GM04503 (cell line): ENCODE data around the gene MLLT10.

Experiments
- DNase-seq: peaks from one replicate; pipeline ENCODE4 v3.0.0-alpha.2; 2012; ENCODE audit warnings: low read depth

Gene MLLT10

GRCh38 chr10:21638681-21639080, 104.6 kb downstream of the MLLT10 start:
- no peak for DNase-seq

- no peak for DNase-seq
These were observed 114.0 kb downstream of the MLLT10 start for GRCh38 chr10:21648040-21648439.

- no peak for DNase-seq
These were observed 115.4 kb downstream of the MLLT10 start for GRCh38 chr10:21649454-21649872.

GRCh38 chr10:21650353-21650752, 116.3 kb downstream of the MLLT10 start:
- no peak for DNase-seq

GRCh38 chr10:21655236-21655635, 121.2 kb downstream of the MLLT10 start:
- DNase-seq, result no peak

GRCh38 chr10:21655687-21656086, 121.7 kb downstream of the MLLT10 start:
- no peak for DNase-seq

DNA sequence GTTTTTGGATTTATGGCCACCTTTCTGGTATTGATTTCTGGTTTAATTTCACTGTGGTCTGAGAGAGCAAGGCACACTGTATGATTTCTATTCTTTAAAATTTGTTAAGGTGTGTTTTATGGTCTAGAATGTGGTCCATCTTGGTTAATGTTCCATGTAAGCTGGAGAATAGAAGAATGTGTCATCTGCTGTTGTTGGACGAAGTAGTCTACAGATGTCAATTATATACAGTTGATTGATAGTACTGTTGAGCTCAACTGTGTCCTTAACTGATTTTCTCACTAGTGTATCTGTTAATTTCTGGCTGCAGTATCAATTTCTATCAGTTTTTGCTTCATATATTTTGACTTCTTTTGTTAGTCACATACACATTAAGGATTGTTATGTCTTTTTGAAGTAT, 127.1 kb downstream of the MLLT10 start:
- no peak for DNase-seq

DNA sequence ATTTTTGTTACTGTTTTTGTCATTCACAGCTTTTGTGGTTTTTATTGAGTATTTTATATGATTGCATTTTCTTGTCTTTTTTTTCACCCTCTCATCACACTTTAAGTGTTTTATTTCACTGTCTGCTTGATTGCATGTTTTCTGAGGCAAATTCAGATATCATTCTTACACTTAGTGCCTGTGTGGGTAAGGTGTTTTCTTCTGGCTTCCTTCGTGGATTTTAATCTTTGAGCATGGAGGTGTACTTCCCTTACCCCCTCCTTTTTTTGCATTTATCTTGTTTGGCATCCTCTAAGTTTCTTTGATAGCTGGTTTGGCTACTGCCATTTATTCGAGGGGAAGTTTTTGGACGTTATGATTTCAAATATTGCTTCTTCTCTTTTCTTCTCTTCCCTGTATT, 127.9 kb downstream of the MLLT10 start:
- no peak for DNase-seq

- DNase-seq, result no peak
These were observed 128.6 kb downstream of the MLLT10 start for GRCh38 chr10:21662635-21663034.

GRCh38 chr10:21668831-21669230, 134.8 kb downstream of the MLLT10 start:
- no peak for DNase-seq

GRCh38 chr10:21670391-21670790, 136.4 kb downstream of the MLLT10 start:
- no peak for DNase-seq

DNA sequence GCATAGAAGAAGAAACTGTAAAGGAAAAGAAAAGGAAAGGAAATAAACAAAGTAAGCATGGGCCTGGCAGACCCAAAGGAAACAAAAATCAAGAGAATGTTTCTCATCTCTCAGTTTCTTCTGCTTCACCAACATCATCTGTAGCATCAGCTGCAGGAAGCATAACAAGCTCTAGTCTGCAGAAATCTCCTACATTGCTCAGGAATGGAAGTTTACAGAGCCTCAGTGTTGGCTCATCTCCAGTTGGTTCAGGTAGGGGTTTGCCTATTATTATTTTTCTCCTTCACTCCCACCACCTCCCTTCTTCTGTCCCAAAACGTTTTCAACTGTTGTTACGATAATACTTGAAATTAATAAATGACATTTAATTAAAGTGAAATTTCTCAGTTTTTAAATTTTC, 139.6 kb downstream of the MLLT10 start:
- no peak for DNase-seq

DNA sequence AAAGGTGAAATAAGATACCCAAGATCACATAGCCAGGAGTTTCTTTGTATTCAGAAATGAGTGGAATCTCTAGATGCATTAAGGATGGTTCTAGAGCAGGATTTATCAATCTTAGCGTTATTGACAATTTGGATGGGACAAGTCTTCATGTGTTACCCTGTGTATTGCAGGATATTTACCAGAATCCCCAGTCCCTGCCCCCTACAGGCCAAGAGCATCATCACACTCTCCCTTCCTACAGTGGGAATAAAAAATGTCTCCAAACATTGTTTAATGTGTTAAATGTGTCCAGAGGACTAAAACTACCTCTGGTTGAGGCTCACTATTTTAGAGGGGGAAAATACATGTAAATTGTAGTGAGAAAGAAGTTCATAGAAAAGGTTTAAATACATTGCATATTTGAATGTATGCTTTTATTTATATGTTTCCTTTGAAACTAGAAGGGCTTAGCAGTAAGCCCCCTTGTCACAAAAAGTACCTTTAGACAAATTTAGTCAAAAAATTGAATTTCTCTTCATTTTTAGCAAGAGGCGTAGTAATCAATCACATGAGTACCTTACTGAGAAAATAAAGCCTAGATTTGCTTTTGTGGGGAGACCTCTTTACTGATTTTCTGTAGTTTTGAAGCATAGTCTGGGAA, 141.2 kb downstream of the MLLT10 start:
- no peak for DNase-seq

- DNase-seq, result no peak
These were observed 143.5 kb downstream of the MLLT10 start for GRCh38 chr10:21677551-21677950.

GRCh38 chr10:21681156-21681555, 147.1 kb downstream of the MLLT10 start:
- no peak for DNase-seq

- no peak for DNase-seq
These were observed 153.4 kb downstream of the MLLT10 start for GRCh38 chr10:21687266-21688008.

- DNase-seq, result no peak
These were observed 153.9 kb downstream of the MLLT10 start for GRCh38 chr10:21688009-21688332.

- DNase-seq, result no peak
These were observed 154.8 kb downstream of the MLLT10 start for GRCh38 chr10:21688870-21689269.

DNA sequence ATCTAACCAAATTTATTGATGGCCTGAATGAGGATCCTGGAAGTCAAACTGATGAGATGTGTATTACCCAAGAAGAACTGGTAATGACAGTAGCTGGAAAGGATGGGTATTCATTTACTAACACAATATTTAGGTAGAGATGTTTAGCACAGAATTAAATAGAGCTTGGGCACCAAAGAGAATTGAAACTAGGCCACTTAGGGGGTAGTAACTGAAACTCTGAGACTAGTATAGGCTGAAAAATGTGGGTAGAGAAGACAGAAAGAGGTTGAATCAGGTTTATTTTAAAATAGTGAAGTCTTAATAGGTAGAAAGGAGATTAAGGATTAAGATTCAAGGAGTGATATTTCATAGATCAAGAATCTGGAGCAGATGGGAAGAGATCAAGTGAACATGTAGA, 155.8 kb downstream of the MLLT10 start:
- no peak for DNase-seq

DNA sequence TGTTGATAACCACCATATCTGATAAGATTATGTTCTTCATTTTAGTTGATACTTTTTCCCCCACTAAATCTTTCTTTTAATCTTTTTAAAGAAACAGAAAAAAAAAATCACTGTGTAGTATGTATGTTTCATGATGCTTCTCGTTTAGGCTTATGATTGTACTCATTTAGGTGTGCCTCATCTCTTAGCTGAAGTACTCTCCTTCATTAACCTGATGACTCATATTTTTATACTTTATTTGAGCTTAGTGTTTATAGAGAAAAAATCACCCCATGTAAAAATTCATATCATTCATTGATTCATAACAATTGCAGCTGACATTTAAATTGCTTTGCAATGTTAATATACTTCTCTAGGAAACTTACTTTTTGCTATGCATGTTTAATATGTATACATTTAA, 158.9 kb downstream of the MLLT10 start:
- no peak for DNase-seq

GRCh38 chr10:21693418-21693817, 159.4 kb downstream of the MLLT10 start:
- DNase-seq, result no peak

GRCh38 chr10:21694631-21695030, 160.6 kb downstream of the MLLT10 start:
- no peak for DNase-seq

GRCh38 chr10:21696302-21696701, 162.3 kb downstream of the MLLT10 start:
- DNase-seq, result no peak

- no peak for DNase-seq
These were observed 165.5 kb downstream of the MLLT10 start for GRCh38 chr10:21699575-21699974.
